HG02759 (cell line): ENCODE results near the gene FCHSD2.

Experiments used
- ATAC-seq: cut with Tn5 transposase; IDR thresholded peaks from one replicate; pipeline ENCODE4 v1.9.1; 2021; ENCODE audit warnings: mild to moderate bottlenecking, moderate library complexity; ENCODE audit not compliant: unreplicated experiment

Gene FCHSD2

GRCh38 chr11:72975778-72976521 is 166.2 kb downstream of the FCHSD2 start:
- ATAC-seq = no peak

GRCh38 chr11:72974487-72975205 is 167.5 kb downstream of the FCHSD2 start:
- no peak for ATAC-seq

GRCh38 chr11:72972496-72973128 is 169.5 kb downstream of the FCHSD2 start:
- no peak for ATAC-seq

GRCh38 chr11:72971192-72971967 is 170.7 kb downstream of the FCHSD2 start:
- ATAC-seq = no peak

GRCh38 chr11:72970557-72971118 is 171.5 kb downstream of the FCHSD2 start:
- ATAC-seq = no peak

GRCh38 chr11:72969894-72970335 is 172.2 kb downstream of the FCHSD2 start:
- peak; percentile 79 for ATAC-seq

GRCh38 chr11:72968390-72968789 is 173.7 kb downstream of the FCHSD2 start:
- ATAC-seq = no peak

GRCh38 chr11:72965672-72966071 is 176.4 kb downstream of the FCHSD2 start:
- no peak for ATAC-seq

- ATAC-seq = no peak
Measured at GRCh38 chr11:72962717-72963116, 179.4 kb downstream of the FCHSD2 start.

- no peak for ATAC-seq
Measured at GRCh38 chr11:72962084-72962483, 180.0 kb downstream of the FCHSD2 start.

- no peak for ATAC-seq
Measured at GRCh38 chr11:72959998-72960731, 182.0 kb downstream of the FCHSD2 start.

GRCh38 chr11:72958791-72959190 is 183.3 kb downstream of the FCHSD2 start:
- ATAC-seq = no peak

GRCh38 chr11:72955466-72955865 is 186.7 kb downstream of the FCHSD2 start:
- no peak for ATAC-seq

- no peak for ATAC-seq
Measured at GRCh38 chr11:72954860-72955259, 187.3 kb downstream of the FCHSD2 start.

- no peak for ATAC-seq
Measured at GRCh38 chr11:72953637-72954036, 188.5 kb downstream of the FCHSD2 start.

GRCh38 chr11:72951888-72952287 is 190.2 kb downstream of the FCHSD2 start:
- peak; percentile 65 for ATAC-seq

- ATAC-seq = no peak
Measured at GRCh38 chr11:72951193-72951592, 190.9 kb downstream of the FCHSD2 start.

- no peak for ATAC-seq
Measured at GRCh38 chr11:72950685-72951084, 191.4 kb downstream of the FCHSD2 start.

- ATAC-seq = no peak
Measured at GRCh38 chr11:72947229-72947628, 194.9 kb downstream of the FCHSD2 start.

GRCh38 chr11:72943664-72944063 is 198.5 kb downstream of the FCHSD2 start:
- ATAC-seq = no peak
